OCI-LY1 (cell line): ENCODE data around the gene CACNA1B.

Experiments used
- H2AFZ ChIP-seq: fragments of 200-600 bp; sonication (generic), shearing (Covaris generic); 2 replicates; pipeline ENCODE4 v1.6.0; 2014; ENCODE audit warnings: antibody characterized with exemption, mild to moderate bottlenecking, low read length
- H3F3A ChIP-seq: fragments of 200-600 bp; sonication (generic), shearing (Covaris generic); 2 replicates; pipeline ENCODE4 v1.6.0; 2014; ENCODE audit warnings: mild to moderate bottlenecking, antibody characterized with exemption, low read length, moderate library complexity; ENCODE audit not compliant: insufficient read depth
- H3K27ac ChIP-seq: fragments of 200-600 bp; sonication (generic); 2 replicates; pipeline ENCODE4 v1.5.1; 2014; ENCODE audit warnings: low read length, mixed run types, mild to moderate bottlenecking, low read depth; ENCODE audit not compliant: poor library complexity, severe bottlenecking
- H3K27me3 ChIP-seq: fragments of 200-600 bp; sonication (generic); 2 replicates; pipeline ENCODE4 v1.6.0; 2014; ENCODE audit warnings: antibody characterized with exemption, mild to moderate bottlenecking, low read length, moderate library complexity; ENCODE audit not compliant: insufficient read depth
- H3K36me3 ChIP-seq: fragments of 200-600 bp; sonication (generic); 2 replicates; pipeline ENCODE4 v1.6.1; 2014; ENCODE audit warnings: mild to moderate bottlenecking, antibody characterized with exemption, low read length, moderate library complexity, mixed read lengths; ENCODE audit not compliant: insufficient read depth
- H3K4me1 ChIP-seq: fragments of 200-600 bp; sonication (generic); 2 replicates; pipeline ENCODE4 v1.5.1; 2014; ENCODE audit warnings: mild to moderate bottlenecking, low read length, moderate library complexity; ENCODE audit not compliant: insufficient read depth, severe bottlenecking
- H3K4me2 ChIP-seq: fragments of 200-600 bp; sonication (generic), shearing (Covaris generic); 2 replicates; pipeline ENCODE4 v1.6.1; 2014; ENCODE audit warnings: low read length
- H3K4me3 ChIP-seq: fragments of 200-600 bp; sonication (generic); 2 replicates; pipeline ENCODE4 v1.5.1; 2014; ENCODE audit warnings: low read length, low read depth, mild to moderate bottlenecking, mixed read lengths; ENCODE audit not compliant: poor library complexity, severe bottlenecking
- H3K79me2 ChIP-seq: fragments of 200-600 bp; shearing (Covaris generic); 2 replicates; pipeline ENCODE4 v1.6.1; 2016; ENCODE audit warnings: mixed run types, low read length, mixed read lengths; ENCODE audit not compliant: insufficient read depth
- H3K9ac ChIP-seq: fragments of 200-600 bp; sonication (generic), shearing (Covaris generic); 2 replicates; pipeline ENCODE4 v1.6.1; 2014; ENCODE audit warnings: mild to moderate bottlenecking, low read length, mixed read lengths
- H3K9me2 ChIP-seq: fragments of 200-600 bp; sonication (generic), shearing (Covaris generic); 2 replicates; pipeline ENCODE4 v1.6.1; 2014; ENCODE audit warnings: low read depth, mild to moderate bottlenecking, low read length, mixed read lengths
- H3K9me3 ChIP-seq: fragments of 200-600 bp; shearing (Covaris generic); 2 replicates; pipeline ENCODE4 v1.6.1; 2014; ENCODE audit warnings: low read length, mixed read lengths
- H4K20me1 ChIP-seq: fragments of 200-600 bp; sonication (generic), shearing (Covaris generic); 2 replicates; pipeline ENCODE4 v1.6.0; 2016; ENCODE audit warnings: mild to moderate bottlenecking, low read length; ENCODE audit not compliant: insufficient read depth
- CTCF ChIP-seq: fragments of 200-600 bp; sonication (generic), shearing (Covaris generic); IDR thresholded peaks from 2 replicates; pipeline ENCODE4 v1.5.1; 2017; ENCODE audit warnings: mild to moderate bottlenecking, antibody characterized with exemption, low read length, moderate library complexity, mixed read lengths
- EZH2 ChIP-seq: fragments of 200-600 bp; sonication (generic), shearing (Covaris generic); IDR thresholded peaks from 2 replicates; pipeline ENCODE4 v1.8.0; 2017; ENCODE audit warnings: borderline replicate concordance, mixed run types, mild to moderate bottlenecking, antibody characterized with exemption, low read length, moderate library complexity, mixed read lengths

The CACNA1B gene

DNA sequence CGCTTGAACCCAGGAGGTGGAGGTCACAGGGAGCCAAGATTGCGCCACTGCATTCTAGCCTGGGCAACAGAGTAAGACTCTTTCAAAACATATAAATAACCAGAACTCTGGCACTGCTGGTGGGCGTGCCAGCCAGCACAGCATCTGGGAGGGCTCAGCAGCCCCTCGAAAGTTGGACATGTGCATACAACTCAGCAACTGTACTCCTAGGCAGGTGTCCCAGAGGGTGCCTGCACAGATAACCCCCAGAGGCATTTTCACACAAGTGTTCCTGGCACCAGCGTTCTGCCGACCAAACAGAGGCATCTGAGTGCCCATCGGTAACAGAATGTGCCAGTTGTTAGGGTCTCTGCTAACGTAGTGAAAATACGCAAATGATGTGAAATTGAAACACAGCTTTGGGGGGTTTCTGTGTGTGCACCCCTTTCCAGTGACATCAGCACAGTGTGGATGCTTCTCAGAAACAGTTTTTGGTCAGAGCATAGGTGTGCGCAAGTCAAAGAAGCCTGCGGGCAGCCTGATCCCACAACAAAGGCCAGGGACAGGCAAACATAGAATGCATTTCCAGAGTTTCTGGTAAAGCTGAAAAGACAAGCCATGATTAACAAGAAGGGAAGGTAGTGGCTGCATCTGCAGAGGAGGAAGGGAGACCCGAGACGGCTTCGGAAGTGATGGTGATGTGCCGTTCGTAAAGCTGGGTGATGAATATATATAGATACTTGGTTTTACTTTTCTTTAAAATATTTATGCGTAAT lies 190.2 kb downstream of the CACNA1B start:
- Histone ChIP-seq H3K4me1 (no peaks in the 10 kb centered on the region), H3K4me3 (no peak overlapping the region), H3K4me2 (no peak overlapping the region), H3K36me3 (no peaks in the 10 kb centered on the region), H3F3A (no peaks in the 10 kb centered on the region), H2AFZ (no peak overlapping the region), H3K79me2 (no peaks in the 10 kb centered on the region), H3K9me2 (no peaks in the 10 kb centered on the region), H3K27ac (no peak overlapping the region), H3K9ac (no peak overlapping the region), H3K9me3 (no peaks in the 10 kb centered on the region), H3K27me3 (no peaks in the 10 kb centered on the region), H4K20me1 (no peaks in the 10 kb centered on the region)
- TF ChIP-seq EZH2 (no peak), CTCF (no peak)

GRCh38 chr9:138068601-138069035 lies 191.0 kb downstream of the CACNA1B start:
- no peaks in the 10 kb centered on the region for H3K27me3 ChIP-seq
- no peaks in the 10 kb centered on the region for H3K36me3 ChIP-seq
- H3K4me3 ChIP-seq = no peak overlapping the region
- H2AFZ ChIP-seq = no peak overlapping the region
- H3K4me2 ChIP-seq = no peak overlapping the region
- H3K79me2 ChIP-seq = no peaks in the 10 kb centered on the region
- H3K9ac ChIP-seq = no peak overlapping the region
- no peak overlapping the region for H3K27ac ChIP-seq
- H3F3A ChIP-seq = no peaks in the 10 kb centered on the region
- H4K20me1 ChIP-seq = no peaks in the 10 kb centered on the region
- H3K9me3 ChIP-seq = no peaks in the 10 kb centered on the region
- no peaks in the 10 kb centered on the region for H3K4me1 ChIP-seq
- no peaks in the 10 kb centered on the region for H3K9me2 ChIP-seq
- TF ChIP-seq CTCF (no peak), EZH2 (no peak)

DNA sequence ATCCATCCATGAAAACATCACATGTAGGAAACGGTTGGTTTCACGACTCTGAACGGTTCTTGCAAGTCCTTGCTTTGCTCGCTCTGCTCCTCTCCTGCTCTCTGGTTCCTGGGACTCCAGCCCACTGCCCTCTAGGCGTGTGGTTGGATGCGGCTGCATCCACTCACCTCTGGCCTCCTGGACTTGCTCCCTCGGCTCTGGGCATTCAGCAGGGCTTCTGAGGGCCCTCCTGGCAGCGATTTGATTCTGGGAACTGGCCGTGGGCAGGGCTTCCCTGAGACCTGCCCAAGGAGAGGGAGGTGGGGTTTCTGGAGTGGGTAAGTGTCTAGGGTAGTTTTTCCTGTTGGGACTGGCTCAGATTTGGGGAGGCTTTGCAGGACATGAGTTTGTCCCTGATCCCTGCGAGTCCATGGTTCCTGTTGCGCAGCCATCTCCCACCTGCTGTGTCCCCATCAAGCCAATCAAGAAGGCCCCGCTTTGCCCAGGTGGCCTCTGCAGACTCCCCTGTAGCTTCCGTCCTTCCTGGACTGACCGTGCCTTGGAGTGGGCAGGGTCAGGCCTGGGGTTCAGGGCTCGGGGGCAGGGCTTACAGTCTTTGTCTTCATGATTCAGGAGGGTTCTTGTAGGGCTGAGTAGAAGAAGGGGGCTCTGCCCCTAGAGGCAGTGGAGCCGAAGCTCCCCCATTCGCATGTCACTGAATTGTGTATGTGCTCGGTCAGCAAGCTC lies 192.3 kb downstream of the CACNA1B start:
- Histone ChIP-seq H3K9ac (no peak overlapping the region), H3K9me3 (no peaks in the 10 kb centered on the region), H2AFZ (no peak overlapping the region), H3K9me2 (no peaks in the 10 kb centered on the region), H3K4me2 (no peak overlapping the region), H3K36me3 (no peaks in the 10 kb centered on the region), H3K4me3 (no peak overlapping the region), H3F3A (no peaks in the 10 kb centered on the region), H3K27me3 (no peaks in the 10 kb centered on the region), H4K20me1 (no peaks in the 10 kb centered on the region), H3K27ac (no peak overlapping the region), H3K4me1 (no peaks in the 10 kb centered on the region), H3K79me2 (no peaks in the 10 kb centered on the region)
- no peak for TF ChIP-seq EZH2
- TF ChIP-seq CTCF = no peak
